HUDEP-2 (cell line): ENCODE measurements around the gene ABCD1.

Experiments used
- DNase-seq, 76 experiments: peaks; one replicate each; lab custom pipeline; 2025; ENCODE audit not compliant: unreplicated experiment in 76 of 76; lab: John Stamatoyannopoulos, UW

The ABCD1 gene

GRCh38 chrX:153770601-153771414 lies 46.2 kb downstream of the ABCD1 start:
- DNase-seq, result no peak

GRCh38 chrX:153771415-153772315 lies 47.0 kb downstream of the ABCD1 start:
- no peak for DNase-seq

GRCh38 chrX:153772316-153773217 lies 47.9 kb downstream of the ABCD1 start:
- DNase-seq, result no peak

GRCh38 chrX:153773218-153773611 lies 48.6 kb downstream of the ABCD1 start:
- no peak for DNase-seq

GRCh38 chrX:153773741-153774575 lies 49.3 kb downstream of the ABCD1 start:
- no peak for DNase-seq

- DNase-seq, result no peak
Observed at GRCh38 chrX:153774576-153775292, 50.1 kb downstream of the ABCD1 start.

GRCh38 chrX:153775293-153776119 lies 50.9 kb downstream of the ABCD1 start:
- no peak for DNase-seq

GRCh38 chrX:153776120-153776599 lies 51.5 kb downstream of the ABCD1 start:
- DNase-seq, result no peak

GRCh38 chrX:153776611-153777045 lies 52.0 kb downstream of the ABCD1 start:
- DNase-seq, result peak in 1 of 76 experiments; percentile 13

- DNase-seq, result no peak
Observed at GRCh38 chrX:153777261-153778090, 52.8 kb downstream of the ABCD1 start.

- no peak for DNase-seq
Observed at GRCh38 chrX:153778181-153778580, 53.5 kb downstream of the ABCD1 start.

GRCh38 chrX:153778684-153779101 lies 54.0 kb downstream of the ABCD1 start:
- DNase-seq, result peak in 7 of 76 experiments; percentile 1 to 24 (median 18)

GRCh38 chrX:153779891-153780677 lies 55.4 kb downstream of the ABCD1 start:
- DNase-seq, result no peak

GRCh38 chrX:153780678-153781427 lies 56.2 kb downstream of the ABCD1 start, which contains the start of gene SRPK3:
TSS of gene SRPK3 (plus strand) at chrX:153781041. CDS start at chrX:153781087, 46 bp downstream.
- no peak for DNase-seq

- peak in 1 of 76 experiments; percentile 2 for DNase-seq
Observed at GRCh38 chrX:153781428-153782047, 56.9 kb downstream of the ABCD1 start.
